WTC11 (cell line): ENCODE measurements around the gene C1S. TPM values are rescaled to one million over a fixed set of nuclear protein-coding genes. Genes with fewer than 3 reads are reported as not detected.
"Not testable (repeated sequence)": the region's sequence is repeated elsewhere in the genome, so short reads cannot be mapped to it uniquely, and the experiment has no call there.

ENCODE experiments used
- ATAC-seq: fragments of 200-7000 bp; cut with Tn5 transposase; 2 replicates; pipeline ENCODE4 v1.10.0; 2021; ENCODE audit warnings: mild to moderate bottlenecking, moderate library complexity
- CTCF ChIA-PET: fragments of 300-600 bp; sonication (Branson Sonifier 250); formaldehyde crosslinking; loops from one replicate; lab custom pipeline; 2021; ENCODE audit warnings: antibody characterized with exemption; lab: Charles Lee
- POLR2A ChIA-PET: fragments of 350-600 bp; sonication (Branson Sonifier 250); formaldehyde crosslinking; loops from one replicate; lab custom pipeline; 2021; ENCODE audit warnings: antibody characterized with exemption; lab: Charles Lee
- DNase-seq: peaks from one replicate; pipeline ENCODE4 v3.0.0; 2021; ENCODE audit warnings: low spot score
- H3K27ac Mint-ChIP-seq: 2 replicates; pipeline ENCODE4 v1.8.0; 2021; ENCODE audit warnings: mixed read lengths
- H3K27me3 Mint-ChIP-seq: 2 replicates; pipeline ENCODE4 v1.8.0; 2021; ENCODE audit warnings: low read depth, mild to moderate bottlenecking, moderate library complexity, mixed read lengths
- H3K36me3 Mint-ChIP-seq: 2 replicates; pipeline ENCODE4 v1.8.0; 2021; ENCODE audit warnings: mixed read lengths
- H3K4me1 Mint-ChIP-seq: 2 replicates; pipeline ENCODE4 v1.8.0; 2022; ENCODE audit warnings: mixed read lengths
- H3K4me3 Mint-ChIP-seq: 2 replicates; pipeline ENCODE4 v1.8.0; 2021; ENCODE audit warnings: mild to moderate bottlenecking, moderate library complexity, mixed read lengths
- H3K9me3 Mint-ChIP-seq: 2 replicates; pipeline ENCODE4 v1.8.0; 2021; ENCODE audit warnings: mixed read lengths
- AFF4 ChIP-seq: sonication (generic); formaldehyde crosslinking; IDR thresholded peaks from 2 replicates; pipeline ENCODE4 v1.8.1; 2023; ENCODE audit warnings: mild to moderate bottlenecking, missing genetic modification reagents, borderline replicate concordance
- ARID4B ChIP-seq: sonication (generic); formaldehyde crosslinking; IDR thresholded peaks from 2 replicates; pipeline ENCODE4 v1.8.0; 2023; ENCODE audit warnings: missing genetic modification reagents, mild to moderate bottlenecking, borderline replicate concordance
- CREM ChIP-seq: sonication (generic); formaldehyde crosslinking; IDR thresholded peaks from 2 replicates; pipeline ENCODE4 v1.8.1; 2022; ENCODE audit warnings: mild to moderate bottlenecking, missing genetic modification reagents, moderate library complexity
- E2F1 ChIP-seq: sonication (generic); formaldehyde crosslinking; IDR thresholded peaks from 2 replicates; pipeline ENCODE4 v1.8.0; 2022; ENCODE audit warnings: mild to moderate bottlenecking, missing genetic modification reagents
- FOXP4 ChIP-seq: sonication (generic); formaldehyde crosslinking; IDR thresholded peaks from 2 replicates; pipeline ENCODE4 v1.8.0; 2022; ENCODE audit warnings: mild to moderate bottlenecking, missing genetic modification reagents
- GABPB1 ChIP-seq: sonication (generic); formaldehyde crosslinking; IDR thresholded peaks from 2 replicates; pipeline ENCODE4 v1.8.1; 2023; ENCODE audit warnings: mild to moderate bottlenecking, missing genetic modification reagents
- HMGA2 ChIP-seq: fragments of 250-450 bp; sonication (Bioruptor Pico); IDR thresholded peaks from 2 replicates; pipeline ENCODE4 v1.4.0; 2021; ENCODE audit warnings: mild to moderate bottlenecking, moderate library complexity
- NFE2L1 ChIP-seq: sonication (generic); formaldehyde crosslinking; IDR thresholded peaks from 2 replicates; pipeline ENCODE4 v1.8.1; 2023; ENCODE audit warnings: missing genetic modification reagents
- NFYB ChIP-seq: sonication (generic); formaldehyde crosslinking; conservative IDR thresholded peaks from 2 replicates; pipeline ENCODE4 v1.8.0; 2022; ENCODE audit warnings: low read depth, missing genetic modification reagents
- PRDM15 ChIP-seq: sonication (generic); formaldehyde crosslinking; IDR thresholded peaks from 2 replicates; pipeline ENCODE4 v1.8.0; 2022; ENCODE audit warnings: missing genetic modification reagents
- PRRX2 ChIP-seq: fragments of 250-450 bp; sonication (Bioruptor Pico); IDR thresholded peaks from 2 replicates; pipeline ENCODE4 v1.8.0; 2021; ENCODE audit warnings: mild to moderate bottlenecking
- SMAD4 ChIP-seq: sonication (generic); formaldehyde crosslinking; IDR thresholded peaks from 2 replicates; pipeline ENCODE4 v1.8.0; 2022; ENCODE audit warnings: mild to moderate bottlenecking, missing genetic modification reagents
- SP1 ChIP-seq: sonication (generic); formaldehyde crosslinking; conservative IDR thresholded peaks from 2 replicates; pipeline ENCODE4 v1.8.1; 2022; ENCODE audit warnings: missing genetic modification reagents
- TEAD1 ChIP-seq: sonication (generic); formaldehyde crosslinking; IDR thresholded peaks from 2 replicates; pipeline ENCODE4 v1.8.0; 2022; ENCODE audit warnings: mild to moderate bottlenecking, missing genetic modification reagents
- ZBTB43 ChIP-seq: sonication (generic); formaldehyde crosslinking; IDR thresholded peaks from 2 replicates; pipeline ENCODE4 v1.8.1; 2023; ENCODE audit warnings: mild to moderate bottlenecking, missing genetic modification reagents
- ZNF121 ChIP-seq: sonication (generic); formaldehyde crosslinking; IDR thresholded peaks from 2 replicates; pipeline ENCODE4 v1.8.0; 2023; ENCODE audit warnings: missing genetic modification reagents
- ZNF423 ChIP-seq: fragments of 250-450 bp; sonication (Bioruptor Pico); IDR thresholded peaks from 2 replicates; pipeline ENCODE4 v2.1.2; 2022; ENCODE audit warnings: mild to moderate bottlenecking, moderate library complexity
- total RNA-seq: library from RNA; stranded (reverse); gene quantifications from 3 replicates; pipeline ENCODE4 v1.2.3, GENCODE V29; 2021

The C1S gene
- total RNA-seq, 1 experiment from 2014 or later, result 7.6 TPM

- ATAC-seq, H3K9me3 Mint-ChIP-seq, H3K27ac Mint-ChIP-seq, POLR2A ChIA-PET, H3K27me3 Mint-ChIP-seq, H3K4me3 Mint-ChIP-seq, H3K36me3 Mint-ChIP-seq, DNase-seq: not testable (repeated sequence)
- CTCF ChIA-PET, result interaction anchor here (0.6 to 2.7 kb wide), 4 partner anchors 12 to 88 kb away, joined by 3 to 7 read pairs (median 4); partner anchors contain the start of gene C1RL
- TF ChIP-seq ZNF121 (CRISPR knock-in tag), result peak; percentile 40; the same call in 1 of the 2 replicates
- peaks cover 14% of the 10 kb centered on the region for H3K4me1 Mint-ChIP-seq
Measured at GRCh38 chr12:7055736-7056135, 4.8 kb upstream of the C1S start.

- Mint-ChIP-seq H3K4me3 (no peak overlapping the region), H3K27me3 (peaks cover 2% of the 10 kb centered on the region; the same call in 1 of the 2 replicates)
- DNase-seq, result no peak
- TF ChIP-seq CREM (CRISPR knock-in tag) (no peak), HMGA2 (CRISPR knock-in tag) (no peak), E2F1 (CRISPR knock-in tag) (no peak), GABPB1 (CRISPR knock-in tag) (no peak), ZNF423 (CRISPR knock-in tag) (no peak), ARID4B (CRISPR knock-in tag) (no peak), NFYB (CRISPR knock-in tag) (no peak), SP1 (CRISPR knock-in tag) (no peak), PRDM15 (CRISPR knock-in tag) (no peak), PRRX2 (CRISPR knock-in tag) (no peak), FOXP4 (no peak), AFF4 (CRISPR knock-in tag) (no peak), TEAD1 (no peak), ZBTB43 (no peak), NFE2L1 (no peak), SMAD4 (CRISPR knock-in tag) (no peak)
- TF ChIP-seq, all 79 proteins: peak for 0
- Mint-ChIP-seq H3K9me3 (no peaks in the 10 kb centered on the region), H3K27ac (no peak overlapping the region), H3K4me1 (peaks cover 20% of the 10 kb centered on the region), H3K36me3 (no peaks in the 10 kb centered on the region)
- ATAC-seq, result no peak
- ChIA-PET CTCF (interaction anchor here (1.0 to 2.7 kb wide), 5 partner anchors 40 to 106 kb away, joined by 3 to 7 read pairs (median 3); partner anchors contain the start of gene LPCAT3), POLR2A (no interaction called here)
Measured at GRCh38 chr12:7058163-7058845, 2.2 kb upstream of the C1S start.
